ENCODE data around the gene SPTAN1. TPM values are rescaled to one million over a fixed set of nuclear protein-coding genes. Genes with fewer than 3 reads are reported as not detected.
"Not testable (repeated sequence)": the region's sequence is repeated elsewhere in the genome, so short reads cannot be mapped to it uniquely, and the experiment has no call there.

The SPTAN1 gene
- total RNA-seq, 4 donors from 2014 or later, result 204 to 368 (median 348) TPM

- Histone ChIP-seq H3K4me1 (peaks cover 16 to 19% (median 17%) of the 10 kb centered on the region in 4 donors), H3K36me3 (peaks cover 93 to 100% (median 98%) of the 10 kb centered on the region in 4 donors), H3K27me3 (no peaks in the 10 kb centered on the region), H3K9me3 (no peaks in the 10 kb centered on the region), H3K27ac (replicated peaks in 1 of 4) (no peak overlapping the region), H3K4me3 (no peak overlapping the region)
- no peak for TF ChIP-seq POLR2AphosphoS5 (IDR thresholded peaks at IDR 0.05)
- TF ChIP-seq POLR2A (IDR thresholded peaks at IDR 0.05; ENCODE audit: low read depth), result no peak
- no peak for DNase-seq (ENCODE audit: extremely low spot score)
- intact Hi-C loops (cut with DNase I), result no loop called here
- 81% methylated on average over 1 of the region's 1 CpG for WGBS
Observed at GRCh38 chr9:128579194-128579593, 26.8 kb downstream of the SPTAN1 start.

GRCh38 chr9:128580731-128581130 is 28.3 kb downstream of the SPTAN1 start:
- Histone ChIP-seq H3K36me3 (peaks cover 96 to 100% (median 99%) of the 10 kb centered on the region in 4 donors), H3K27me3 (no peaks in the 10 kb centered on the region), H3K4me3 (no peak overlapping the region), H3K9me3 (no peaks in the 10 kb centered on the region), H3K27ac (replicated peaks in 1 of 4) (no peak overlapping the region), H3K4me1 (peaks cover 3 to 9% (median 4%) of the 10 kb centered on the region in 4 donors)
- 92% methylated on average over 10 of the region's 10 CpGs for WGBS
- TF ChIP-seq POLR2AphosphoS5 (IDR thresholded peaks at IDR 0.05), result no peak
- TF ChIP-seq POLR2A (IDR thresholded peaks at IDR 0.05; ENCODE audit: low read depth), result no peak
- no peak for TF ChIP-seq EP300 (IDR thresholded peaks at IDR 0.05)
- no peak for TF ChIP-seq CTCF (IDR thresholded peaks at IDR 0.05)
- no peak for DNase-seq (ENCODE audit: extremely low spot score)
- intact Hi-C loops (cut with DNase I), result no loop called here

GRCh38 chr9:128585155-128585554 is 32.8 kb downstream of the SPTAN1 start:
- H3K27ac ChIP-seq (replicated peaks in 1 of 4); intact Hi-C loops (cut with DNase I); DNase-seq (ENCODE audit: extremely low spot score): not testable (repeated sequence)

GRCh38 chr9:128586934-128587333 is 34.5 kb downstream of the SPTAN1 start:
- 89% methylated on average over 11 of the region's 11 CpGs for WGBS
- peaks cover 98 to 100% (median 100%) of the 10 kb centered on the region in 4 donors for H3K36me3 ChIP-seq
- H3K4me3 ChIP-seq, result not testable (repeated sequence)

More at GRCh38 chr9:128585155-128585554, 32.8 kb downstream of the SPTAN1 start:
- peaks cover 98 to 100% (median 100%) of the 10 kb centered on the region in 4 donors for H3K36me3 ChIP-seq
- not testable (repeated sequence) for H3K27me3 ChIP-seq, H3K9me3 ChIP-seq, H3K4me1 ChIP-seq, H3K4me3 ChIP-seq
- WGBS, result 92% methylated on average over 8 of the region's 8 CpGs

GRCh38 chr9:128587453-128587852 is 35.1 kb downstream of the SPTAN1 start:
- intact Hi-C loops (cut with DNase I), result no loop called here
- 77% methylated on average over 6 of the region's 6 CpGs for WGBS
- no peak for TF ChIP-seq EP300 (IDR thresholded peaks at IDR 0.05)
- TF ChIP-seq CTCF (IDR thresholded peaks at IDR 0.05), result no peak
- no peak for TF ChIP-seq POLR2AphosphoS5 (IDR thresholded peaks at IDR 0.05)
- no peak for TF ChIP-seq POLR2A (IDR thresholded peaks at IDR 0.05; ENCODE audit: low read depth)
- Histone ChIP-seq H3K4me3 (no peak overlapping the region), H3K27me3 (no peaks in the 10 kb centered on the region), H3K27ac (replicated peaks in 1 of 4) (no peak overlapping the region), H3K4me1 (no peaks in the 10 kb centered on the region), H3K36me3 (peaks cover 98 to 100% (median 100%) of the 10 kb centered on the region in 4 donors), H3K9me3 (no peaks in the 10 kb centered on the region)
- no peak for DNase-seq (ENCODE audit: extremely low spot score)

More at GRCh38 chr9:128586934-128587333, 34.5 kb downstream of the SPTAN1 start:
- intact Hi-C loops (cut with DNase I); H3K4me1 ChIP-seq; DNase-seq (ENCODE audit: extremely low spot score); H3K27ac ChIP-seq (replicated peaks in 1 of 4); H3K9me3 ChIP-seq; H3K27me3 ChIP-seq: not testable (repeated sequence)

GRCh38 chr9:128588581-128589233 is 36.3 kb downstream of the SPTAN1 start:
- Histone ChIP-seq H3K27ac (replicated peaks in 1 of 4) (no peak overlapping the region), H3K4me1 (no peaks in the 10 kb centered on the region), H3K27me3 (no peaks in the 10 kb centered on the region), H3K4me3 (no peak overlapping the region), H3K9me3 (no peaks in the 10 kb centered on the region), H3K36me3 (peaks cover 99 to 100% (median 100%) of the 10 kb centered on the region in 4 donors)
- TF ChIP-seq POLR2AphosphoS5 (IDR thresholded peaks at IDR 0.05) (no peak), POLR2A (IDR thresholded peaks at IDR 0.05; ENCODE audit: low read depth) (no peak), EP300 (IDR thresholded peaks at IDR 0.05) (no peak), CTCF (IDR thresholded peaks at IDR 0.05) (no peak)
- intact Hi-C loops (cut with DNase I), result no loop called here
- WGBS, result 90% methylated on average over 11 of the region's 11 CpGs
- no peak for DNase-seq (ENCODE audit: extremely low spot score)

Data from esophagus muscularis mucosa (tissue), 4 donors.